ENCODE data around the gene PCP2. TPM values are rescaled to one million over a fixed set of nuclear protein-coding genes. Genes with fewer than 3 reads are reported as not detected.

Gene PCP2
- total RNA-seq, 2 donors from 2014 or later: 3.6 to 19.5 TPM

GRCh38 chr19:7582446-7582845, 51.1 kb downstream of the PCP2 start:
- H3K27me3 Mint-ChIP-seq: peaks cover 7% of the 10 kb centered on the region
- no peaks in the 10 kb centered on the region for H3K4me1 Mint-ChIP-seq
- no peak overlapping the region for H3K27ac Mint-ChIP-seq
- no peaks in the 10 kb centered on the region for H3K9me3 Mint-ChIP-seq
- no peaks in the 10 kb centered on the region for H3K36me3 Mint-ChIP-seq (ENCODE audit: low read depth)
- ATAC-seq (replicated peaks): no peak
- no peak overlapping the region for H3K4me3 Mint-ChIP-seq

Other genes starting within 250 kb of the PCP2 start
- gene PEX11G, start 144.7 kb downstream of the PCP2 start, total RNA-seq: under 1 TPM in 1 of 2 donors, not detected in 1; 0.66 TPM
- gene ZNF358, start 117.6 kb downstream of the PCP2 start, total RNA-seq: 1 to 10 TPM; 2.9 to 3.1 TPM
- 10 to 100 TPM; 10.0 to 15.3 TPM for gene MCOLN1, start 111.1 kb downstream of the PCP2 start, total RNA-seq
- 100 to 1,000 TPM; 146 to 163 TPM for gene PNPLA6, start 98.0 kb downstream of the PCP2 start, total RNA-seq
- gene CAMSAP3, start 37.9 kb downstream of the PCP2 start, total RNA-seq: under 1 TPM; 0.11 to 0.37 TPM
- 10 to 100 TPM; 39.0 to 53.8 TPM for gene XAB2, start 4.2 kb downstream of the PCP2 start, total RNA-seq
- 10 to 100 TPM; 90.1 to 93.7 TPM for gene PET100, start 3.9 kb downstream of the PCP2 start, total RNA-seq
- 100 to 1,000 TPM; 113 to 154 TPM for gene STXBP2, start 3.4 kb upstream of the PCP2 start, total RNA-seq
- not detected for gene RETN, start 35.3 kb upstream of the PCP2 start, total RNA-seq
- gene MCEMP1, start 43.4 kb upstream of the PCP2 start, total RNA-seq: not detected
- gene TRAPPC5, start 47.1 kb upstream of the PCP2 start, total RNA-seq: 10 to 100 TPM; 61.8 to 82.5 TPM
- 1 to 10 TPM in 1 of 2 donors, under 1 TPM in 1; 0.65 to 2.8 TPM for gene FCER2, start 68.4 kb upstream of the PCP2 start, total RNA-seq
- gene CLEC4G, start 98.4 kb upstream of the PCP2 start, total RNA-seq: not detected
- not detected for gene CD209, start 113.8 kb upstream of the PCP2 start, total RNA-seq
- gene CLEC4M, start 129.5 kb upstream of the PCP2 start, total RNA-seq: not detected
- 1 to 10 TPM; 3.6 to 4.5 TPM for gene EVI5L, start 196.5 kb upstream of the PCP2 start, total RNA-seq
- gene PRR36, start 240.7 kb upstream of the PCP2 start, total RNA-seq: under 1 TPM; 0.19 to 0.21 TPM